AG09309 (cell line): ENCODE measurements around the gene LRRC8D.
A peak's percentile ranks its signal among the peaks of the same experiment; 100 is the strongest.

Experiments used
- DNase-seq: peaks from one replicate; pipeline ENCODE4 v3.0.0-alpha.2; 2010; ENCODE audit warnings: low read depth
- H3K4me3 ChIP-seq: 2 replicates; pipeline ENCODE4 v1.5.1; 2011; ENCODE audit warnings: mild to moderate bottlenecking, low read depth, low read length, moderate library complexity; ENCODE audit not compliant: control insufficient read depth
- CTCF ChIP-seq: IDR thresholded peaks from 2 replicates; pipeline ENCODE4 v1.5.1; 2011; ENCODE audit warnings: mild to moderate bottlenecking, low read depth, low read length, inconsistent platforms; ENCODE audit not compliant: insufficient read depth, control insufficient read depth; ENCODE audit errors: missing control alignments

The LRRC8D gene

GRCh38 chr1:89966656-89967055, 145.8 kb downstream of the LRRC8D start:
- no peak for TF ChIP-seq CTCF
- no peak overlapping the region for H3K4me3 ChIP-seq
- no peak for DNase-seq

DNA sequence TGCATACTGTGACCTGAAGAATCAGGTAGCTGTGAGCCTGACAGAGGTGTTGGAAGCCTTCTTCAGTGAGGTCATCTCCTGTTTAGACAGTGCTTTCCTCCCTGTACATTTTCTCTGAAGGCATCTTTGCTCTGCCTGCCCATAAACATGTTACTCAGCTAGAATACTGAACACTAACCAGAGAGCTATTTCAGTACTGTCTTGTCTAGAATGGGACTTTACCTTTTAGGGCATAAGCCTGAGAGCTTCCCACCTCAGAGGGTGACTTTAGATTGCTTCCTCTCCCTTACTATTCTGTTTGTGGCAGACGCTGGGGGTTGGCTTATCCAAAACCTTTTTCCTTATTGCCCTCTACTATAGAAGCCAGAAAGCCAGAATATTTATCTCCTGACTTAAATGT, 150.8 kb downstream of the LRRC8D start:
- no peak overlapping the region for H3K4me3 ChIP-seq
- no peak for TF ChIP-seq CTCF
- no peak for DNase-seq

DNA sequence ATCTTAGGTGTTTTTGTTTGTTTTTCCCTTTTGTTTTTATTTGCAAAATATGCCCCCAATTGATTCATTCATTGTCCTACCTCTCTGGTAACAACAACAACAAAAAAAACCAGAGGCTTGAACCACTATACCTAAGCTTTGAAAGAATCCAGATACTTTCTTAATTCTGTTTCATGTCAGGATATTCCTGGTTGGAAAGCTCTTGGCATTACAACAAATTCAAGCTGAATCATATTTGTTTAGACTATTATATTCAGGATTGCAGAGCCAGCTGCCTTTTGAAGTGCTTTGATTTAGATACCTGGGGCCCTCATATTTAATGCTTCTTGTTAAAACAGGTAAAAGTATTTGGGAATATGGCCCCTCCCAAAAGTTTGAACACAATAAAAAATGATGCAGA, 151.2 kb downstream of the LRRC8D start:
- no peak overlapping the region for H3K4me3 ChIP-seq
- no peak for DNase-seq
- TF ChIP-seq CTCF: no peak

GRCh38 chr1:89973471-89974127, 152.8 kb downstream of the LRRC8D start:
- TF ChIP-seq CTCF: no peak
- no peak overlapping the region for H3K4me3 ChIP-seq
- DNase-seq: no peak

GRCh38 chr1:89974256-89974655, 153.4 kb downstream of the LRRC8D start:
- H3K4me3 ChIP-seq: no peak overlapping the region
- DNase-seq: no peak
- TF ChIP-seq CTCF: no peak

- peak; percentile 70 for DNase-seq
- H3K4me3 ChIP-seq: no peak overlapping the region
- no peak for TF ChIP-seq CTCF
Observed at GRCh38 chr1:89974696-89975470, 154.1 kb downstream of the LRRC8D start.
